H1 (cell line): Measurements from ENCODE around the gene MGLL. TPM values are rescaled to one million over a fixed set of nuclear protein-coding genes. Genes with fewer than 3 reads are reported as not detected.

Experiments used
- HDAC6 ChIP-seq: IDR thresholded peaks from one replicate; pipeline ENCODE4 v1.7.1; 2012; ENCODE audit warnings: low read depth, mild to moderate bottlenecking, inconsistent platforms, low read length, moderate library complexity
- KDM4A ChIP-seq: IDR thresholded peaks from one replicate; pipeline ENCODE4 v1.7.1; 2012; ENCODE audit warnings: low read depth, mild to moderate bottlenecking, moderate library complexity, low read length, inconsistent platforms; ENCODE audit not compliant: severe bottlenecking
- MAX ChIP-seq: IDR thresholded peaks from 2 replicates; pipeline ENCODE4 v1.6.1; 2012; ENCODE audit warnings: inconsistent platforms
- POU5F1 ChIP-seq: IDR thresholded peaks from 2 replicates; pipeline ENCODE4 v1.6.1; 2011; ENCODE audit warnings: low read depth, mild to moderate bottlenecking, low read length, moderate library complexity
- polyA plus RNA-seq, 7 experiments: library from polyadenylated mRNA; depleted of rRNA in 3 of 7; stranded (reverse) in 5 of 7; unstranded in 2 of 7; fragments of >200 nt in 5 of 7; fragments of 200-250 nt in 2 of 7; gene quantifications; 1 replicate in 5 of 7; 2 replicates in 1 of 7; 4 replicates in 1 of 7; pipeline versions ENCODE4 v1.2.1 to v1.2.3, GENCODE V29; 2011 to 2013; ENCODE audit warnings: missing spikeins in 2 of 7, mixed read lengths in 2 of 7
- total RNA-seq: library from RNA; stranded (reverse); fragmentation: NEBNext Ultra II Directional; extraction: Animal tissue kit (Norgen Biotek cat#: 25700); gene quantifications from 2 replicates; pipeline ENCODE4 v1.2.1, GENCODE V29; 2021

Gene MGLL
- total and polyA plus RNA-seq, 2 of the 8 experiments (the other 6 are each of a cell fraction or from before 2014, with no cell fraction given) = 0.05 to 0.34 TPM

- TF ChIP-seq MAX (no peak), HDAC6 (no peak), KDM4A (no peak), POU5F1 (no peak)
- TF ChIP-seq, all 59 proteins: peak for 0
These were observed 34.5 kb upstream of the MGLL start (continued) for GRCh38 chr3:127856801-127857200.
